Measurements from ENCODE around the gene WNT3A.
A peak's percentile ranks its signal among the peaks of the same experiment; 100 is the strongest.

Gene WNT3A

GRCh38 chr1:228102791-228103620 lies 96.2 kb downstream of the WNT3A start, which contains the start of gene C1orf35:
TSS of gene C1orf35 (minus strand) at chr1:228103325. CDS start at chr1:228103227, 98 bp downstream.
- Mint-ChIP-seq H3K36me3 (ENCODE audit: insufficient read depth) (peaks cover 68% of the 10 kb centered on the region), H3K9me3 (no peaks in the 10 kb centered on the region), H3K4me1 (ENCODE audit: low read depth in 2 of 2) (peaks cover 14 to 21% of the 10 kb centered on the region in 2 donors)

GRCh38 chr1:228104526-228105269 lies 97.9 kb downstream of the WNT3A start:
- Mint-ChIP-seq H3K36me3 (ENCODE audit: insufficient read depth) (peaks cover 58% of the 10 kb centered on the region), H3K27ac (peak overlapping the region in 1 of 2 donors; percentile 96), H3K27me3 (no peaks in the 10 kb centered on the region), H3K4me1 (ENCODE audit: low read depth in 2 of 2) (peaks cover 18 to 22% of the 10 kb centered on the region in 2 donors), H3K9me3 (no peaks in the 10 kb centered on the region), H3K4me3 (peak overlapping the region; percentile 58 to 92)
- DNase-seq (no peak), ATAC-seq (replicated peaks) (no peak)

More at GRCh38 chr1:228102791-228103620, 96.2 kb downstream of the WNT3A start, which contains the start of gene C1orf35:
- H3K27me3 Mint-ChIP-seq = no peaks in the 10 kb centered on the region
- DNase-seq = peak; percentile 89 to 92 (median 91)
- ATAC-seq (replicated peaks) = peak; percentile 71
- H3K27ac Mint-ChIP-seq = peak within 1 kb of the TSS; percentile 94 to 96
- H3K4me3 Mint-ChIP-seq = peak within 1 kb of the TSS; percentile 91 to 92

- Mint-ChIP-seq H3K36me3 (ENCODE audit: insufficient read depth) (peaks cover 51% of the 10 kb centered on the region), H3K9me3 (no peaks in the 10 kb centered on the region), H3K27me3 (no peaks in the 10 kb centered on the region), H3K27ac (peak overlapping the region in 1 of 2 donors; percentile 17), H3K4me1 (ENCODE audit: low read depth in 2 of 2) (peaks cover 22 to 26% of the 10 kb centered on the region in 2 donors), H3K4me3 (peak overlapping the region in 1 of 2 donors; percentile 92)
- DNase-seq (no peak), ATAC-seq (replicated peaks) (no peak)
Measured at GRCh38 chr1:228105270-228105995, 98.6 kb downstream of the WNT3A start.

GRCh38 chr1:228105996-228106799 lies 99.4 kb downstream of the WNT3A start:
- Mint-ChIP-seq H3K36me3 (ENCODE audit: insufficient read depth) (peaks cover 43% of the 10 kb centered on the region), H3K9me3 (no peaks in the 10 kb centered on the region), H3K27ac (peak overlapping the region in 1 of 2 donors; percentile 8), H3K4me1 (ENCODE audit: low read depth in 2 of 2) (peaks cover 19 to 26% of the 10 kb centered on the region in 2 donors), H3K4me3 (peak overlapping the region in 1 of 2 donors; percentile 27), H3K27me3 (no peaks in the 10 kb centered on the region)
- ATAC-seq (replicated peaks) (no peak), DNase-seq (no peak)

GRCh38 chr1:228106800-228107054 lies 99.9 kb downstream of the WNT3A start:
- no peaks in the 10 kb centered on the region for H3K9me3 Mint-ChIP-seq
- peaks cover 13 to 20% of the 10 kb centered on the region in 2 donors for H3K4me1 Mint-ChIP-seq (ENCODE audit: low read depth in 2 of 2)
- DNase-seq = no peak
- H3K4me3 Mint-ChIP-seq = no peak overlapping the region
- peaks cover 38% of the 10 kb centered on the region for H3K36me3 Mint-ChIP-seq (ENCODE audit: insufficient read depth)
- H3K27me3 Mint-ChIP-seq = no peaks in the 10 kb centered on the region
- no peak overlapping the region for H3K27ac Mint-ChIP-seq
- ATAC-seq (replicated peaks) = no peak

GRCh38 chr1:228107636-228108035 lies 100.8 kb downstream of the WNT3A start:
- Mint-ChIP-seq H3K27ac (no peak overlapping the region), H3K27me3 (no peaks in the 10 kb centered on the region), H3K4me3 (peak overlapping the region; percentile 84 to 89), H3K36me3 (ENCODE audit: insufficient read depth) (peaks cover 30% of the 10 kb centered on the region), H3K9me3 (no peaks in the 10 kb centered on the region), H3K4me1 (ENCODE audit: low read depth in 2 of 2) (peaks cover 13 to 20% of the 10 kb centered on the region in 2 donors)
- ATAC-seq (replicated peaks) (no peak), DNase-seq (no peak)

GRCh38 chr1:228108055-228108690 lies 101.4 kb downstream of the WNT3A start:
- Mint-ChIP-seq H3K36me3 (ENCODE audit: insufficient read depth) (peaks cover 26% of the 10 kb centered on the region), H3K4me3 (peak overlapping the region; percentile 84 to 89), H3K27ac (peak overlapping the region; percentile 93 to 95), H3K27me3 (no peaks in the 10 kb centered on the region), H3K9me3 (no peaks in the 10 kb centered on the region), H3K4me1 (ENCODE audit: low read depth in 2 of 2) (peaks cover 13 to 20% of the 10 kb centered on the region in 2 donors)
- DNase-seq (no peak), ATAC-seq (replicated peaks) (no peak)

- Mint-ChIP-seq H3K27me3 (no peaks in the 10 kb centered on the region), H3K27ac (peak overlapping the region; percentile 93 to 95), H3K9me3 (no peaks in the 10 kb centered on the region), H3K4me3 (peak overlapping the region; percentile 84 to 89), H3K36me3 (ENCODE audit: insufficient read depth) (peaks cover 22% of the 10 kb centered on the region), H3K4me1 (ENCODE audit: low read depth in 2 of 2) (peaks cover 13 to 15% of the 10 kb centered on the region in 2 donors)
- DNase-seq = no peak
- no peak for ATAC-seq (replicated peaks)
Measured at GRCh38 chr1:228108742-228109072, 101.9 kb downstream of the WNT3A start.

GRCh38 chr1:228109073-228109961 lies 102.5 kb downstream of the WNT3A start, which contains the start of gene MRPL55:
TSS of gene MRPL55 (minus strand) at chr1:228109299. CDS start at chr1:228108260, 1,039 bp downstream.
- peaks cover 21% of the 10 kb centered on the region for H3K36me3 Mint-ChIP-seq (ENCODE audit: insufficient read depth)
- ATAC-seq (replicated peaks) (peak; percentile 95), DNase-seq (peak; percentile 98 to 100 (median 99))
- no peaks in the 10 kb centered on the region for H3K27me3 Mint-ChIP-seq
- H3K4me1 Mint-ChIP-seq (ENCODE audit: low read depth in 2 of 2) = peaks cover 13% of the 10 kb centered on the region in 2 donors
- H3K27ac Mint-ChIP-seq = peak within 1 kb of the TSS; percentile 93 to 95
- H3K4me3 Mint-ChIP-seq = peak within 1 kb of the TSS; percentile 84 to 89
- no peaks in the 10 kb centered on the region for H3K9me3 Mint-ChIP-seq

GRCh38 chr1:228109962-228110488 lies 103.2 kb downstream of the WNT3A start:
- ATAC-seq (replicated peaks) = no peak
- Mint-ChIP-seq H3K36me3 (ENCODE audit: insufficient read depth) (peaks cover 14% of the 10 kb centered on the region), H3K27ac (peak overlapping the region; percentile 93 to 95), H3K9me3 (no peaks in the 10 kb centered on the region), H3K27me3 (no peaks in the 10 kb centered on the region), H3K4me3 (peak overlapping the region; percentile 84 to 89), H3K4me1 (ENCODE audit: low read depth in 2 of 2) (peaks cover 11 to 13% of the 10 kb centered on the region in 2 donors)
- DNase-seq = no peak

- ATAC-seq (replicated peaks) (no peak), DNase-seq (no peak)
- Mint-ChIP-seq H3K27ac (no peak overlapping the region), H3K36me3 (ENCODE audit: insufficient read depth) (peaks cover 12% of the 10 kb centered on the region), H3K4me3 (no peak overlapping the region), H3K27me3 (no peaks in the 10 kb centered on the region), H3K9me3 (no peaks in the 10 kb centered on the region), H3K4me1 (ENCODE audit: low read depth in 2 of 2) (peaks cover 11 to 13% of the 10 kb centered on the region in 2 donors)
Measured at GRCh38 chr1:228110556-228110955, 103.8 kb downstream of the WNT3A start.
